Left lung (tissue), 10 donors: ENCODE data around the gene GRAP2. TPM values are rescaled to one million over a fixed set of nuclear protein-coding genes. Genes with fewer than 3 reads are reported as not detected.

ENCODE experiments used
- ATAC-seq: fragments of 200-7000 bp; cut with Tn5 transposase; one replicate; pipeline ENCODE4 v1.9.1; 2020; ENCODE audit warnings: moderate library complexity
- DNase-seq, 4 donors: peaks; one replicate each; pipeline ENCODE4 v3.0.0-alpha.2; 2013 to 2020
- H3K27ac ChIP-seq, 2 donors: fragments of 200-600 bp; sonication (generic) in 1 of 2; one replicate each; pipeline versions ENCODE4 v1.5.0 to v1.8.0; 2020 to 2021
- H3K27me3 ChIP-seq, 2 donors: fragments of 200-600 bp; sonication (generic) in 1 of 2; one replicate each; pipeline versions ENCODE4 v1.5.0 to v1.8.0; 2020 to 2021
- H3K36me3 ChIP-seq, 2 donors: fragments of 200-600 bp; sonication (generic) in 1 of 2; one replicate each; pipeline versions ENCODE4 v1.5.0 to v1.8.0; 2020 to 2021
- H3K4me1 ChIP-seq, 2 donors: fragments of 200-600 bp; one replicate each; pipeline ENCODE4 v1.8.0; 2021
- H3K4me3 ChIP-seq, 2 donors: fragments of 200-600 bp; sonication (generic) in 1 of 2; one replicate each; pipeline versions ENCODE4 v1.5.0 to v1.8.0; 2020 to 2021; ENCODE audit warnings: mild to moderate bottlenecking in 1 of 2
- H3K9me3 ChIP-seq, 2 donors: fragments of 200-600 bp; sonication (generic) in 1 of 2; one replicate each; pipeline versions ENCODE4 v1.5.0 to v1.8.0; 2020 to 2021
- intact Hi-C, 2 donors: fragments of 100-400 bp; cut with DNase I; formaldehyde crosslinking; loops; one replicate each; pipeline versions ENCODE4 v1.11.2 to v1.14.2; 2022
- polyA plus RNA-seq, 6 donors: library from polyadenylated mRNA; unstranded; fragments of 120-200 nt; gene quantifications; one replicate each; pipeline ENCODE4 v1.2.1, GENCODE V29; 2013; ENCODE audit not compliant: insufficient read length in 6 of 6
- total RNA-seq, 2 donors: library from RNA; stranded (reverse); fragmentation: NEBNext Ultra II Directional; extraction: Animal tissue kit (Norgen Biotek cat#: 25700); gene quantifications; one replicate each; pipeline ENCODE4 v1.2.1, GENCODE V29; 2021
- TF ChIP-seq, protein P1 (sequence below), 2 donors: fragments of 200-600 bp; sonication (generic) in 1 of 2; IDR thresholded peaks; one replicate each; pipeline versions ENCODE4 v1.5.0 to v1.8.0; 2021; ENCODE audit warnings: antibody characterized with exemption in 2 of 2
- donor health status: DM: no; HTN: yes; CAD: no.
- donor health status: DM: no; HTN: no; CAD: no.

Gene GRAP2
- total and polyA plus RNA-seq, 8 donors: 1.5 to 3.4 (median 2.1) TPM

GRCh38 chr22:39966470-39966869 is 65.6 kb downstream of the GRAP2 start:
- no peak for ATAC-seq

DNA sequence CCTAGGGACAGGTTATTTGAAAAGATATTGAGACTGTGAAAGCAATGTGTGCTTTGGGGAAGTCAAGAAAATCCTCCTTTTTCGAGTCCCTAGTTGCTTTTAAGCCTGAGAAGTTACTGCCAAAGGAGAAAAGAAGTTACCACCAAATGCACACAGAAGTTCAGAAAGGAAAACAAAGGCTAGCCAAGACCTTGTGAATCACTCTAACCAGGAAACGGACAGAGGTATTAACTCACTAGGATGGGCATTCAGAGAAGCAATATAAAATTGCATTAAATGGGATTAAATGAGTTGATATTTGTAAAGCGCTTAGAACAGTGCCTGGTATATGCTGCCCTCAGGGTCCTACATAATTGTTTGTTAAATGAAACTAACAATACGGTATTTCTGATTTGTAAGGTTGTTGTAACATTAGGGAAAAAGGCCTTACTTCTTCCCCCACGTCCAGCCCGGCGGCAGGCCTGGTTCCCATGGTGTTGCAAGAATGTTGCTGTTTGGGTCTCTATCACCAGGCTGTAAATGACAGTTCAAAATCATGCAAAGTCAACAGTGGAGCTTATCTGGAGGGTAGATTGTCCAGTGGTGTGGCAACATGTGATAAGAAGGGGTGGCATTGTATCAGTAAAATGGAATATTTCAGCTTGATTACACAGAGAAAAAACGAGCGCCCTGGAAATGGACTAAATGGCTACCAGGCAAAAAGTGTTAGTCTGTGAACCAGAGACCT is 66.4 kb downstream of the GRAP2 start:
- ATAC-seq: no peak
- DNase-seq: no peak
- peaks cover 0 to 16% of the 10 kb centered on the region in 2 donors for H3K4me1 ChIP-seq
- no peak overlapping the region for H3K4me3 ChIP-seq
- intact Hi-C loops: no loop called here
- no peaks in the 10 kb centered on the region for H3K36me3 ChIP-seq
- TF ChIP-seq, protein P1, sequence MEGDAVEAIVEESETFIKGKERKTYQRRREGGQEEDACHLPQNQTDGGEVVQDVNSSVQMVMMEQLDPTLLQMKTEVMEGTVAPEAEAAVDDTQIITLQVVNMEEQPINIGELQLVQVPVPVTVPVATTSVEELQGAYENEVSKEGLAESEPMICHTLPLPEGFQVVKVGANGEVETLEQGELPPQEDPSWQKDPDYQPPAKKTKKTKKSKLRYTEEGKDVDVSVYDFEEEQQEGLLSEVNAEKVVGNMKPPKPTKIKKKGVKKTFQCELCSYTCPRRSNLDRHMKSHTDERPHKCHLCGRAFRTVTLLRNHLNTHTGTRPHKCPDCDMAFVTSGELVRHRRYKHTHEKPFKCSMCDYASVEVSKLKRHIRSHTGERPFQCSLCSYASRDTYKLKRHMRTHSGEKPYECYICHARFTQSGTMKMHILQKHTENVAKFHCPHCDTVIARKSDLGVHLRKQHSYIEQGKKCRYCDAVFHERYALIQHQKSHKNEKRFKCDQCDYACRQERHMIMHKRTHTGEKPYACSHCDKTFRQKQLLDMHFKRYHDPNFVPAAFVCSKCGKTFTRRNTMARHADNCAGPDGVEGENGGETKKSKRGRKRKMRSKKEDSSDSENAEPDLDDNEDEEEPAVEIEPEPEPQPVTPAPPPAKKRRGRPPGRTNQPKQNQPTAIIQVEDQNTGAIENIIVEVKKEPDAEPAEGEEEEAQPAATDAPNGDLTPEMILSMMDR (IDR thresholded peaks at IDR 0.05): no peak
- peaks cover 3 to 34% of the 10 kb centered on the region in 2 donors for H3K27me3 ChIP-seq
- no peak overlapping the region for H3K27ac ChIP-seq
- no peaks in the 10 kb centered on the region for H3K9me3 ChIP-seq

More at GRCh38 chr22:39966470-39966869, 65.6 kb downstream of the GRAP2 start:
- DNase-seq: no peak
- TF ChIP-seq, protein P1 (IDR thresholded peaks at IDR 0.05): no peak
- Histone ChIP-seq H3K4me1 (peaks cover 0 to 22% of the 10 kb centered on the region in 2 donors), H3K4me3 (no peak overlapping the region), H3K27ac (no peak overlapping the region), H3K36me3 (no peaks in the 10 kb centered on the region), H3K9me3 (no peaks in the 10 kb centered on the region), H3K27me3 (peaks cover 3 to 27% of the 10 kb centered on the region in 2 donors)
- intact Hi-C loops: no loop called here

GRCh38 chr22:39967996-39968972 is 67.4 kb downstream of the GRAP2 start:
- no peak for ATAC-seq
- Histone ChIP-seq H3K4me1 (peaks cover 0 to 9% of the 10 kb centered on the region in 2 donors), H3K36me3 (no peaks in the 10 kb centered on the region), H3K27me3 (peaks cover 3 to 45% of the 10 kb centered on the region in 2 donors), H3K9me3 (no peaks in the 10 kb centered on the region), H3K27ac (no peak overlapping the region), H3K4me3 (no peak overlapping the region)
- DNase-seq: no peak
- intact Hi-C loops: no loop called here
- TF ChIP-seq, protein P1 (IDR thresholded peaks at IDR 0.05): no peak

- DNase-seq (no peak), ATAC-seq (no peak)
- H3K27me3 ChIP-seq: peaks cover 0 to 53% of the 10 kb centered on the region in 2 donors
- H3K4me1 ChIP-seq: peaks cover 0 to 9% of the 10 kb centered on the region in 2 donors
- intact Hi-C loops: no loop called here
- no peak overlapping the region for H3K4me3 ChIP-seq
- no peak overlapping the region for H3K27ac ChIP-seq
- no peaks in the 10 kb centered on the region for H3K36me3 ChIP-seq
- TF ChIP-seq, protein P1 (IDR thresholded peaks at IDR 0.05): no peak
- H3K9me3 ChIP-seq: no peaks in the 10 kb centered on the region
These were observed 69.9 kb downstream of the GRAP2 start for GRCh38 chr22:39970742-39971141.

- no peaks in the 10 kb centered on the region for H3K4me1 ChIP-seq
- peaks cover 0 to 71% of the 10 kb centered on the region in 2 donors for H3K27me3 ChIP-seq
- DNase-seq (no peak), ATAC-seq (no peak)
- H3K27ac ChIP-seq: no peak overlapping the region
- H3K4me3 ChIP-seq: no peak overlapping the region
- TF ChIP-seq, protein P1 (IDR thresholded peaks at IDR 0.05): no peak
- no peaks in the 10 kb centered on the region for H3K9me3 ChIP-seq
- H3K36me3 ChIP-seq: no peaks in the 10 kb centered on the region
- intact Hi-C loops: no loop called here
These were observed 71.8 kb downstream of the GRAP2 start for GRCh38 chr22:39972641-39973040.
